Activated CD4-positive, CD25-positive, alpha-beta regulatory T cell treated with anti-CD3 and anti-CD28 coated beads, Interleukin-2, amount 50 U/mL, for 16 hours (primary cell): ENCODE data around the gene PAK6.

Source experiments
- DNase-seq: peaks from one replicate; pipeline ENCODE4 v3.0.0-alpha.2; 2020; ENCODE audit warnings: low read depth, low spot score

Gene PAK6

GRCh38 chr15:40276927-40277326 lies 38.1 kb downstream of the PAK6 start:
- no peak for DNase-seq

- DNase-seq: no peak
These were observed 38.6 kb downstream of the PAK6 start for GRCh38 chr15:40277471-40277870.

GRCh38 chr15:40278026-40278425 lies 39.2 kb downstream of the PAK6 start:
- no peak for DNase-seq

- peak; percentile 55 for DNase-seq
These were observed 40.7 kb downstream of the PAK6 start for GRCh38 chr15:40279437-40280141.

- DNase-seq: no peak
These were observed 41.6 kb downstream of the PAK6 start for GRCh38 chr15:40280260-40281056.

- DNase-seq: no peak
These were observed 42.4 kb downstream of the PAK6 start for GRCh38 chr15:40281057-40281800.

GRCh38 chr15:40281801-40282146 lies 42.9 kb downstream of the PAK6 start:
- no peak for DNase-seq

GRCh38 chr15:40282147-40282868 lies 43.4 kb downstream of the PAK6 start:
- peak; percentile 12 for DNase-seq

GRCh38 chr15:40282869-40283614 lies 44.2 kb downstream of the PAK6 start, which contains the start of gene ANKRD63:
Gene ANKRD63, minus strand, starts transcription at chr15:40283064. Its CDS starts 478 bp downstream, at chr15:40282586.
- DNase-seq: no peak

- no peak for DNase-seq
These were observed 44.9 kb downstream of the PAK6 start for GRCh38 chr15:40283615-40284300.

- no peak for DNase-seq
These were observed 46.3 kb downstream of the PAK6 start for GRCh38 chr15:40285151-40285550.

GRCh38 chr15:40285554-40286011 lies 46.7 kb downstream of the PAK6 start:
- DNase-seq: no peak

GRCh38 chr15:40286061-40286532 lies 47.2 kb downstream of the PAK6 start:
- DNase-seq: no peak

GRCh38 chr15:40286794-40287193 lies 47.9 kb downstream of the PAK6 start:
- DNase-seq: no peak

- no peak for DNase-seq
These were observed 48.6 kb downstream of the PAK6 start for GRCh38 chr15:40287505-40287904.

- DNase-seq: no peak
These were observed 49.1 kb downstream of the PAK6 start for GRCh38 chr15:40287968-40288367.

GRCh38 chr15:40289140-40289775 lies 50.4 kb downstream of the PAK6 start:
- no peak for DNase-seq

- no peak for DNase-seq
These were observed 51.7 kb downstream of the PAK6 start for GRCh38 chr15:40290545-40290917.

GRCh38 chr15:40290918-40291574 lies 52.2 kb downstream of the PAK6 start:
- no peak for DNase-seq
